Measurements from ENCODE around the gene NBAS.
A peak's percentile ranks its signal among the peaks of the same experiment; 100 is the strongest.

The NBAS gene

DNA sequence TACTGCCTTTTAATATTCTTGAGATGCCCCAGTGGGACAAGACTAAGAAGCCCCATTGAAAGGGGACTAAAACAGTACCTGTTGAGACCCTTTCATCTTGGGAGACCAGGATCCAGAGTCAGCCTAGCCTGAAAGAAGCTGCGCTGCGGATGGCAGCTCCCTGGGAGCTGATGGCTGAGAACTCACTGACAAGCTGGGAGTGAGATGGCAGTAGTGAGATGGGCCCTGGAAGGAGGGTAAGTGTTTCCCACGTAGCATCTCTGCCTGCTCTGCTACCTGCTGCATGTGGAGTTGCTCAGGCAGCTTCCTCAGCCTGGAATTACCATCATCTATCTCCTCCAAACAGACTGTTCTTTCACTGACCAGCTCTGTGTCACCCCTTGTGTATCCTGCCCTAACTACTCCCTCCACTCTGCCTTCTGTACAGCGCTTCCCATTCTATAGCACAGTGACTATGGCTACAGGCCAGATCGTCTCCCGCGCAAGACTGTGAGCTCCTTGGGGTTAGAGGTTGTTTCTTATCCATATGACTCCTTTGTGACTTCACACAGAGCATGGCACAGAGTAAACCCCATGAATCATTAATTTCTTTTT is 330.4 kb downstream of the NBAS start:
- Histone ChIP-seq H3K4me3 (ENCODE audit: severe bottlenecking) (no peak overlapping the region), H3K27me3 (ENCODE audit: insufficient read depth, poor library complexity, severe bottlenecking) (no peaks in the 10 kb centered on the region), H3K27ac (ENCODE audit: poor library complexity, severe bottlenecking) (no peak overlapping the region), H3K9me3 (ENCODE audit: severe bottlenecking) (no peaks in the 10 kb centered on the region), H3K36me3 (ENCODE audit: low read depth) (peaks cover 11% of the 10 kb centered on the region), H3K4me1 (ENCODE audit: insufficient read depth, poor library complexity, severe bottlenecking) (no peaks in the 10 kb centered on the region)
- ATAC-seq (ENCODE audit: low read depth) (no peak), DNase-seq (ENCODE audit: low spot score) (no peak)
- TF ChIP-seq, protein P1, sequence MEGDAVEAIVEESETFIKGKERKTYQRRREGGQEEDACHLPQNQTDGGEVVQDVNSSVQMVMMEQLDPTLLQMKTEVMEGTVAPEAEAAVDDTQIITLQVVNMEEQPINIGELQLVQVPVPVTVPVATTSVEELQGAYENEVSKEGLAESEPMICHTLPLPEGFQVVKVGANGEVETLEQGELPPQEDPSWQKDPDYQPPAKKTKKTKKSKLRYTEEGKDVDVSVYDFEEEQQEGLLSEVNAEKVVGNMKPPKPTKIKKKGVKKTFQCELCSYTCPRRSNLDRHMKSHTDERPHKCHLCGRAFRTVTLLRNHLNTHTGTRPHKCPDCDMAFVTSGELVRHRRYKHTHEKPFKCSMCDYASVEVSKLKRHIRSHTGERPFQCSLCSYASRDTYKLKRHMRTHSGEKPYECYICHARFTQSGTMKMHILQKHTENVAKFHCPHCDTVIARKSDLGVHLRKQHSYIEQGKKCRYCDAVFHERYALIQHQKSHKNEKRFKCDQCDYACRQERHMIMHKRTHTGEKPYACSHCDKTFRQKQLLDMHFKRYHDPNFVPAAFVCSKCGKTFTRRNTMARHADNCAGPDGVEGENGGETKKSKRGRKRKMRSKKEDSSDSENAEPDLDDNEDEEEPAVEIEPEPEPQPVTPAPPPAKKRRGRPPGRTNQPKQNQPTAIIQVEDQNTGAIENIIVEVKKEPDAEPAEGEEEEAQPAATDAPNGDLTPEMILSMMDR (IDR thresholded peaks at IDR 0.05; ENCODE audit: poor library complexity, severe bottlenecking) = no peak

DNA sequence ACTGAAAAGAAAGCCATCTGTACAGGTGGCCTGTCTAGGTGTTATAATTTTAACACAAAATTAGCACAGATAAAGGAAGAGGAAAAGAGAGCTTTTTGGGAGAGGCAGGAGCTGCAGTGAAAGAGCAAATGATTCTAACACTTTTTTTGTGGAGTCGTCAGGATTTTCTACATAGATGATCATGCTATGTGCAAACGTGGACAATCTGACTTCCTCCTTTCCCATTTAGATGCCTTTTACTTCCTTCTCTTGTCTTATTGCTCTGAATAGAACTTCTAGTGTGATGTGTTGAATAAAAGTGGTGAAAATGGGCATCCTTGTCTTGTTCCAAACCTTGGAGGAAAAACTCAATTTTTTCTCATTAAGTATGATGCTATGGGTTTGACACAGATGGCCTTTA is 334.5 kb downstream of the NBAS start:
- no peaks in the 10 kb centered on the region for H3K9me3 ChIP-seq (ENCODE audit: severe bottlenecking)
- ATAC-seq (ENCODE audit: low read depth) = no peak
- H3K4me1 ChIP-seq (ENCODE audit: insufficient read depth, poor library complexity, severe bottlenecking) = peaks cover 5% of the 10 kb centered on the region
- H3K4me3 ChIP-seq (ENCODE audit: severe bottlenecking) = no peak overlapping the region
- TF ChIP-seq, protein P1 (IDR thresholded peaks at IDR 0.05; ENCODE audit: poor library complexity, severe bottlenecking) = no peak
- no peaks in the 10 kb centered on the region for H3K27me3 ChIP-seq (ENCODE audit: insufficient read depth, poor library complexity, severe bottlenecking)
- DNase-seq (ENCODE audit: low spot score) = no peak
- peaks cover 7% of the 10 kb centered on the region; the same call in 1 of the 2 replicates for H3K36me3 ChIP-seq (ENCODE audit: low read depth)
- no peak overlapping the region for H3K27ac ChIP-seq (ENCODE audit: poor library complexity, severe bottlenecking)

DNA sequence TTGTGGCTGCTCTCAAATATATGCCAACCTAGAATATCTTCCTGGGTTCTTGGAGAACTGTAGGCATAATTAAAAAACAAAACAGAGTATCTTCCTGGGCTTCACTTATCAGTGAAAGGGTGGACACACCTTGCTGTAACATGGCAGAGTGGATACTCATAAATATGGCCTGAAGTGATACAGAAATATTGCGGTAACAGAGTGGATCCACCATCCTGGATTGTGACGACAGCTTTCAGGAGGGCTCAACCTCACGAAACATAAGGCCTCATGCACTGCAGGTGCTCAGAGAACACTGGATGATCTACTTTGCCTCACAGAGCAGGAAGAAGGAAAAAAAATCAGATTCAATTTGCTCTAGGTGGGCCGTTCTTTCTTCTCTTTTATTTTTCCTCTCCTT is 336.0 kb downstream of the NBAS start:
- no peak overlapping the region for H3K27ac ChIP-seq (ENCODE audit: poor library complexity, severe bottlenecking)
- H3K4me3 ChIP-seq (ENCODE audit: severe bottlenecking) = no peak overlapping the region
- DNase-seq (ENCODE audit: low spot score) (no peak), ATAC-seq (ENCODE audit: low read depth) (no peak)
- TF ChIP-seq, protein P1 (IDR thresholded peaks at IDR 0.05; ENCODE audit: poor library complexity, severe bottlenecking) = no peak
- no peaks in the 10 kb centered on the region for H3K27me3 ChIP-seq (ENCODE audit: insufficient read depth, poor library complexity, severe bottlenecking)
- peaks cover 7% of the 10 kb centered on the region; the same call in 1 of the 2 replicates for H3K36me3 ChIP-seq (ENCODE audit: low read depth)
- no peaks in the 10 kb centered on the region for H3K9me3 ChIP-seq (ENCODE audit: severe bottlenecking)
- peaks cover 5% of the 10 kb centered on the region for H3K4me1 ChIP-seq (ENCODE audit: insufficient read depth, poor library complexity, severe bottlenecking)

DNA sequence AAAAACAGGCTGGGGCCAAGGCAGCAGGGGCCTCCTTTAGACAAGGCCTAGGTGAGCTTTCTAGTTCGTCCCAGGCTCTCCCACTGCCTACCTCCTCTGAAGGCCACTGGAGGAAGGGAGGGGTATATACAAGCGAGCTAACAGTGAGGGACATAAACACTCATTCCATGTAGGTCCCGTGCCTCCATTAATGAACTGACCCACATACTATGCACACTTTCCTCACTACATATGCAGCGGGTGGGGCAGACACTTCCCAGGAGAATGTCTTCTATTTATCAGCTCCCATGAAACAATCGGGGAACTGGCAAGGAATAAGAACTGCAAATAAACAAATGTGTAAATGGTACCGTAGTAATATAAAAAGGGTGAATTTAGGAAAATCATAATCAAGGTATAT is 336.5 kb downstream of the NBAS start:
- Histone ChIP-seq H3K36me3 (ENCODE audit: low read depth) (peaks cover 7% of the 10 kb centered on the region; the same call in 1 of the 2 replicates), H3K27ac (ENCODE audit: poor library complexity, severe bottlenecking) (no peak overlapping the region), H3K9me3 (ENCODE audit: severe bottlenecking) (no peaks in the 10 kb centered on the region), H3K4me1 (ENCODE audit: insufficient read depth, poor library complexity, severe bottlenecking) (peaks cover 5% of the 10 kb centered on the region), H3K4me3 (ENCODE audit: severe bottlenecking) (no peak overlapping the region), H3K27me3 (ENCODE audit: insufficient read depth, poor library complexity, severe bottlenecking) (no peaks in the 10 kb centered on the region)
- no peak for ATAC-seq (ENCODE audit: low read depth)
- TF ChIP-seq, protein P1 (IDR thresholded peaks at IDR 0.05; ENCODE audit: poor library complexity, severe bottlenecking) = no peak
- no peak for DNase-seq (ENCODE audit: low spot score)

DNA sequence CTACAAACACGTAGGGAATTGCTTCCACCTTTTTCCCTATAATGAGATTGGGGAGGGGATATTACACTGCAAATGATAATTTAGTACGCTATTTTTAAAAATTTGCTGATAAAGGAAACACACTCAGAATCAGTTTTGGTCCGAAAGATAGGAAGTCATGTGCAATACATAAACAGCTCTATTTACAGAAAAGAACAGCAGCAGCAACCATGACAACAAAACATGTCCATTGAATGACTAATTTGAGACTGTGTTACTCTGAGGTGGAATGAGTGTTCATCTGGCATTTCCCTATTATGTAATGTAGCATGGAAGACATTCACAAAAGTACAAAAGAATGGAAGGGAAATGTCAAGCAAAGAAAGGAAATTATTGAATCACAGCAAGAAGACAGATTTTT is 337.2 kb downstream of the NBAS start:
- TF ChIP-seq, protein P1 (IDR thresholded peaks at IDR 0.05; ENCODE audit: poor library complexity, severe bottlenecking) = no peak
- Histone ChIP-seq H3K9me3 (ENCODE audit: severe bottlenecking) (no peaks in the 10 kb centered on the region), H3K4me3 (ENCODE audit: severe bottlenecking) (no peak overlapping the region), H3K27ac (ENCODE audit: poor library complexity, severe bottlenecking) (no peak overlapping the region), H3K36me3 (ENCODE audit: low read depth) (peaks cover 7% of the 10 kb centered on the region; the same call in 1 of the 2 replicates), H3K27me3 (ENCODE audit: insufficient read depth, poor library complexity, severe bottlenecking) (no peaks in the 10 kb centered on the region), H3K4me1 (ENCODE audit: insufficient read depth, poor library complexity, severe bottlenecking) (peaks cover 5% of the 10 kb centered on the region)
- peak; percentile 90 for ATAC-seq (ENCODE audit: low read depth)
- no peak for DNase-seq (ENCODE audit: low spot score)
